Pancreas (tissue), 10 donors: ENCODE results near the gene VWA7. TPM values are rescaled to one million over a fixed set of nuclear protein-coding genes. Genes with fewer than 3 reads are reported as not detected.

Experiments used
- ATAC-seq, 4 donors: fragments of 200-7000 bp; cut with Tn5 transposase; one replicate each; pipeline versions ENCODE4 v1.8.0 to v1.9.1; 2020; ENCODE audit warnings: mild to moderate bottlenecking in 4 of 4, moderate library complexity in 4 of 4
- DNase-seq, 6 donors: peaks; one replicate each; pipeline ENCODE4 v3.0.0-alpha.2; 2020
- FAIRE-seq: peaks from 2 replicates; lab custom pipeline; 2012; peaks lifted over from hg19 to GRCh38; lab: Jason Lieb, UNC
- H3K27ac ChIP-seq, 4 donors: fragments of 200-600 bp; sonication (generic); 1 replicate in 3 of 4; 2 replicates in 1 of 4; pipeline versions ENCODE4 v1.5.0 to v1.8.0; 2020
- H3K27me3 ChIP-seq, 4 donors: fragments of 200-600 bp; one replicate each; pipeline ENCODE4 v1.8.0; 2021
- H3K36me3 ChIP-seq, 3 donors: fragments of 200-600 bp; sonication (generic) in 1 of 3; one replicate each; pipeline versions ENCODE4 v1.5.0 to v1.8.0; 2020 to 2021
- H3K4me1 ChIP-seq, 3 donors: fragments of 200-600 bp; one replicate each; pipeline ENCODE4 v1.8.0; 2021
- H3K4me3 ChIP-seq, 4 donors: fragments of 200-600 bp; sonication (generic) in 2 of 4; one replicate each; pipeline versions ENCODE4 v1.5.0 to v1.8.0; 2020 to 2021
- H3K9me3 ChIP-seq, 4 donors: fragments of 200-600 bp; one replicate each; pipeline ENCODE4 v1.8.0; 2021
- CTCF ChIP-seq, 4 donors: fragments of 200-600 bp; sonication (generic) in 3 of 4; IDR thresholded peaks; one replicate each; pipeline versions ENCODE4 v1.5.0 to v1.8.0; 2021; ENCODE audit warnings: antibody characterized with exemption in 4 of 4
- WGBS, 2 donors: extraction: QIAGEN DNeasy Blood & Tissue Kit; methylation state at CpG; one replicate each; pipeline ENCODE4 v1.1.7; 2013; 5-methylcytosine and 5-hydroxymethylcytosine counted together
- intact Hi-C, 3 donors: fragments of 100-400 bp; cut with DNase I; formaldehyde crosslinking; loops; one replicate each; pipeline versions ENCODE4 v1.11.1 to v1.14.2; 2022
- polyA plus RNA-seq, 2 donors: library from polyadenylated mRNA; stranded (reverse); fragments of 200-250 nt; gene quantifications; one replicate each; pipeline ENCODE4 v1.2.3, GENCODE V29; 2013
- total RNA-seq, 6 donors: library from RNA; stranded (reverse); fragmentation: NEBNext Ultra II Directional in 4 of 6; extraction: Animal tissue kit (Norgen Biotek cat#: 25700) in 4 of 6; gene quantifications; one replicate each; pipeline versions ENCODE4 v1.2.1 to v1.2.4, GENCODE V29; 2021 to 2023
- donor health status: healthy with polysubstance abuse.
- donor health status: DM: no; HTN: no; CAD: no; lungs with moderate emphysema.
- donor health status: DM: no; HTN: no; CAD: no.
- donor health status: control.
- donor health status: control.
- donor health status: Bipolar disorder and iron deficiency.
- donor health status: DM: yes; HTN: yes; CAD: no.
- donor health status: DM: no; HTN: no; CAD: no.
- donor health status: DM: no; HTN: no; CAD: no.
- donor health status: DM: yes; HTN: yes; CAD: no.

The VWA7 gene
- total and polyA plus RNA-seq, 8 donors, result 2.9 to 11.9 (median 4.8) TPM

GRCh38 chr6:31717499-31718222, 59.5 kb downstream of the VWA7 start:
- ATAC-seq, result peak in 3 of 4 donors; percentile 67 to 73 (median 72)
- Histone ChIP-seq H3K4me1 (no peaks in the 10 kb centered on the region), H3K27me3 (no peaks in the 10 kb centered on the region), H3K27ac (no peak overlapping the region), H3K9me3 (no peaks in the 10 kb centered on the region), H3K36me3 (no peaks in the 10 kb centered on the region), H3K4me3 (no peak overlapping the region)
- no peak for TF ChIP-seq CTCF (IDR thresholded peaks at IDR 0.05)
- intact Hi-C loops, result no loop called here
- no peak for FAIRE-seq
- 62% methylated on average over 10 of the region's 10 CpGs for WGBS, 2 donors
- no peak for DNase-seq

Other genes with a start within 250 kb of the VWA7 start
Only the 30 nearest of the 43 such genes appear.
- 10 to 100 TPM in 2 of 6 donors, 1 to 10 TPM in 4; 1.1 to 18.6 (median 5.3) TPM for gene AIF1, start 162.1 kb downstream of the VWA7 start, total RNA-seq
- gene AIF1, start 162.1 kb downstream of the VWA7 start, polyA plus RNA-seq, result 10 to 100 TPM; 16.2 to 16.4 TPM
- gene PRRC2A, start 156.6 kb downstream of the VWA7 start, total RNA-seq, result 10 to 100 TPM; 45.3 to 97.6 (median 73.5) TPM
- 100 to 1,000 TPM; 138 to 144 TPM for gene PRRC2A, start 156.6 kb downstream of the VWA7 start, polyA plus RNA-seq
- gene BAG6, start 124.7 kb downstream of the VWA7 start, total RNA-seq, result 100 to 1,000 TPM in 4 of 6 donors, 10 to 100 TPM in 2; 93.3 to 160 (median 113) TPM
- 100 to 1,000 TPM; 283 to 292 TPM for gene BAG6, start 124.7 kb downstream of the VWA7 start, polyA plus RNA-seq
- gene APOM, start 121.4 kb downstream of the VWA7 start, total RNA-seq, result 1 to 10 TPM in 3 of 6 donors, under 1 TPM in 3; 0.62 to 2.6 (median 0.98) TPM
- 1 to 10 TPM; 3.4 to 5.0 TPM for gene APOM, start 121.4 kb downstream of the VWA7 start, polyA plus RNA-seq
- 10 to 100 TPM in 1 of 6 donors, 1 to 10 TPM in 5; 6.9 to 12.0 (median 9.0) TPM for gene C6orf47, start 116.5 kb downstream of the VWA7 start, total RNA-seq
- gene C6orf47, start 116.5 kb downstream of the VWA7 start, polyA plus RNA-seq, result 10 to 100 TPM; 10.8 to 11.2 TPM
- gene GPANK1, start 112.3 kb downstream of the VWA7 start, total RNA-seq, result 1 to 10 TPM; 5.5 to 9.5 (median 6.1) TPM
- gene GPANK1, start 112.3 kb downstream of the VWA7 start, polyA plus RNA-seq, result 10 to 100 TPM; 11.2 to 11.6 TPM
- gene CSNK2B, start 111.2 kb downstream of the VWA7 start, total RNA-seq, result 10 to 100 TPM; 48.1 to 65.9 (median 57.8) TPM
- gene CSNK2B, start 111.2 kb downstream of the VWA7 start, polyA plus RNA-seq, result 100 to 1,000 TPM in 1 of 2 donors, 10 to 100 TPM in 1; 86.8 to 116 TPM
- gene LY6G5B, start 107.4 kb downstream of the VWA7 start, total RNA-seq, result 1 to 10 TPM; 3.0 to 8.2 (median 4.0) TPM
- gene LY6G5B, start 107.4 kb downstream of the VWA7 start, polyA plus RNA-seq, result 10 to 100 TPM in 1 of 2 donors, 1 to 10 TPM in 1; 9.2 to 11.4 TPM
- 1 to 10 TPM; 1.6 to 2.9 (median 2.3) TPM for gene LY6G5C, start 96.3 kb downstream of the VWA7 start, total RNA-seq
- 1 to 10 TPM; 2.4 to 2.5 TPM for gene LY6G5C, start 96.3 kb downstream of the VWA7 start, polyA plus RNA-seq
- gene ABHD16A, start 74.0 kb downstream of the VWA7 start, total RNA-seq, result 10 to 100 TPM; 14.9 to 34.2 (median 19.7) TPM
- gene ABHD16A, start 74.0 kb downstream of the VWA7 start, polyA plus RNA-seq, result 10 to 100 TPM; 31.9 to 61.5 TPM
- gene LY6G6F, start 70.5 kb downstream of the VWA7 start, total RNA-seq, result not detected
- not detected for gene LY6G6F, start 70.5 kb downstream of the VWA7 start, polyA plus RNA-seq
- not detected for gene LY6G6D, start 62.0 kb downstream of the VWA7 start, total RNA-seq
- not detected for gene LY6G6D, start 62.0 kb downstream of the VWA7 start, polyA plus RNA-seq
- gene LY6G6C, start 55.6 kb downstream of the VWA7 start, total RNA-seq, result not detected
- gene LY6G6C, start 55.6 kb downstream of the VWA7 start, polyA plus RNA-seq, result not detected
- gene MPIG6B, start 54.0 kb downstream of the VWA7 start, total RNA-seq, result under 1 TPM in 1 of 6 donors, not detected in 5; 0.06 TPM
- under 1 TPM in 1 of 2 donors, not detected in 1; 0.05 TPM for gene MPIG6B, start 54.0 kb downstream of the VWA7 start, polyA plus RNA-seq
- 10 to 100 TPM in 4 of 6 donors, 1 to 10 TPM in 2; 6.5 to 32.8 (median 13.0) TPM for gene DDAH2, start 48.0 kb downstream of the VWA7 start, total RNA-seq
- 10 to 100 TPM; 58.2 to 68.8 TPM for gene DDAH2, start 48.0 kb downstream of the VWA7 start, polyA plus RNA-seq
- gene CLIC1, start 40.8 kb downstream of the VWA7 start, total RNA-seq, result 100 to 1,000 TPM in 2 of 6 donors, 10 to 100 TPM in 4; 61.0 to 150 (median 80.8) TPM
- gene CLIC1, start 40.8 kb downstream of the VWA7 start, polyA plus RNA-seq, result 100 to 1,000 TPM in 1 of 2 donors, 10 to 100 TPM in 1; 91.8 to 154 TPM
- gene MSH5, start 37.3 kb downstream of the VWA7 start, total RNA-seq, result 1 to 10 TPM; 2.2 to 7.6 (median 5.3) TPM
- gene MSH5, start 37.3 kb downstream of the VWA7 start, polyA plus RNA-seq, result 10 to 100 TPM; 11.3 to 17.4 TPM
- gene SAPCD1, start 14.7 kb downstream of the VWA7 start, total RNA-seq, result 1 to 10 TPM in 1 of 6 donors, under 1 TPM in 4, not detected in 1; 0.51 to 1.9 (median 0.64) TPM
- gene SAPCD1, start 14.7 kb downstream of the VWA7 start, polyA plus RNA-seq, result 10 to 100 TPM in 1 of 2 donors, 1 to 10 TPM in 1; 4.8 to 11.1 TPM
- gene VARS1, start 18.4 kb upstream of the VWA7 start, total RNA-seq, result 10 to 100 TPM; 22.0 to 48.1 (median 36.2) TPM
- 10 to 100 TPM; 35.3 to 67.3 TPM for gene VARS1, start 18.4 kb upstream of the VWA7 start, polyA plus RNA-seq
- gene LSM2, start 29.6 kb upstream of the VWA7 start, total RNA-seq, result 10 to 100 TPM; 11.0 to 23.1 (median 19.0) TPM
- 10 to 100 TPM; 25.1 to 27.3 TPM for gene LSM2, start 29.6 kb upstream of the VWA7 start, polyA plus RNA-seq
- gene HSPA1L, start 38.0 kb upstream of the VWA7 start, total RNA-seq, result 1 to 10 TPM in 2 of 6 donors, under 1 TPM in 4; 0.51 to 1.2 (median 0.68) TPM
- gene HSPA1L, start 38.0 kb upstream of the VWA7 start, polyA plus RNA-seq, result 1 to 10 TPM in 1 of 2 donors, under 1 TPM in 1; 0.46 to 1.0 TPM
- 100 to 1,000 TPM in 1 of 6 donors, 10 to 100 TPM in 5; 18.2 to 195 (median 29.6) TPM for gene HSPA1A, start 38.2 kb upstream of the VWA7 start, total RNA-seq
- 10 to 100 TPM; 51.7 to 85.0 TPM for gene HSPA1A, start 38.2 kb upstream of the VWA7 start, polyA plus RNA-seq
- gene HSPA1B, start 50.4 kb upstream of the VWA7 start, total RNA-seq, result 100 to 1,000 TPM in 2 of 6 donors, 10 to 100 TPM in 4; 24.6 to 248 (median 43.2) TPM
- 10 to 100 TPM; 18.4 to 60.4 TPM for gene HSPA1B, start 50.4 kb upstream of the VWA7 start, polyA plus RNA-seq
- 10 to 100 TPM; 19.0 to 34.7 (median 22.2) TPM for gene NEU1, start 85.5 kb upstream of the VWA7 start, total RNA-seq
- 10 to 100 TPM; 26.5 to 38.5 TPM for gene NEU1, start 85.5 kb upstream of the VWA7 start, polyA plus RNA-seq
- gene SLC44A4, start 101.7 kb upstream of the VWA7 start, total RNA-seq, result 10 to 100 TPM in 5 of 6 donors, 1 to 10 TPM in 1; 4.6 to 57.3 (median 13.7) TPM
- 1 to 10 TPM; 6.5 to 9.0 TPM for gene SLC44A4, start 101.7 kb upstream of the VWA7 start, polyA plus RNA-seq
- gene EHMT2, start 120.4 kb upstream of the VWA7 start, total RNA-seq, result 10 to 100 TPM; 13.4 to 29.1 (median 18.3) TPM
- 10 to 100 TPM; 42.3 to 55.8 TPM for gene EHMT2, start 120.4 kb upstream of the VWA7 start, polyA plus RNA-seq
- gene ZBTB12, start 124.8 kb upstream of the VWA7 start, total RNA-seq, result 1 to 10 TPM in 4 of 6 donors, under 1 TPM in 2; 0.60 to 4.5 (median 1.9) TPM
- gene ZBTB12, start 124.8 kb upstream of the VWA7 start, polyA plus RNA-seq, result 1 to 10 TPM; 2.1 to 2.2 TPM
- gene C2, start 150.4 kb upstream of the VWA7 start, total RNA-seq, result 10 to 100 TPM in 1 of 6 donors, 1 to 10 TPM in 5; 1.1 to 14.0 (median 4.4) TPM
- 1 to 10 TPM in 1 of 2 donors, under 1 TPM in 1; 0.63 to 1.8 TPM for gene C2, start 150.4 kb upstream of the VWA7 start, polyA plus RNA-seq
- 100 to 1,000 TPM in 2 of 6 donors, 10 to 100 TPM in 4; 23.4 to 330 (median 57.1) TPM for gene CFB, start 168.8 kb upstream of the VWA7 start, total RNA-seq
- 100 to 1,000 TPM; 101 to 117 TPM for gene CFB, start 168.8 kb upstream of the VWA7 start, polyA plus RNA-seq
- 10 to 100 TPM; 22.5 to 40.8 (median 28.2) TPM for gene NELFE, start 181.6 kb upstream of the VWA7 start, total RNA-seq
- gene NELFE, start 181.6 kb upstream of the VWA7 start, polyA plus RNA-seq, result 10 to 100 TPM; 33.8 to 43.8 TPM